GM12874 (cell line): Measurements from ENCODE around the gene RBM33.

Experiments used
- TF ChIP-seq, protein P1 (sequence below): IDR thresholded peaks from 2 replicates; pipeline ENCODE4 v1.5.1; 2011; ENCODE audit warnings: low read depth, mild to moderate bottlenecking, control low read depth, low read length, moderate library complexity; ENCODE audit not compliant: insufficient read depth

The RBM33 gene

GRCh38 chr7:155804431-155804831 is 160.0 kb downstream of the RBM33 start:
- TF ChIP-seq, protein P1, sequence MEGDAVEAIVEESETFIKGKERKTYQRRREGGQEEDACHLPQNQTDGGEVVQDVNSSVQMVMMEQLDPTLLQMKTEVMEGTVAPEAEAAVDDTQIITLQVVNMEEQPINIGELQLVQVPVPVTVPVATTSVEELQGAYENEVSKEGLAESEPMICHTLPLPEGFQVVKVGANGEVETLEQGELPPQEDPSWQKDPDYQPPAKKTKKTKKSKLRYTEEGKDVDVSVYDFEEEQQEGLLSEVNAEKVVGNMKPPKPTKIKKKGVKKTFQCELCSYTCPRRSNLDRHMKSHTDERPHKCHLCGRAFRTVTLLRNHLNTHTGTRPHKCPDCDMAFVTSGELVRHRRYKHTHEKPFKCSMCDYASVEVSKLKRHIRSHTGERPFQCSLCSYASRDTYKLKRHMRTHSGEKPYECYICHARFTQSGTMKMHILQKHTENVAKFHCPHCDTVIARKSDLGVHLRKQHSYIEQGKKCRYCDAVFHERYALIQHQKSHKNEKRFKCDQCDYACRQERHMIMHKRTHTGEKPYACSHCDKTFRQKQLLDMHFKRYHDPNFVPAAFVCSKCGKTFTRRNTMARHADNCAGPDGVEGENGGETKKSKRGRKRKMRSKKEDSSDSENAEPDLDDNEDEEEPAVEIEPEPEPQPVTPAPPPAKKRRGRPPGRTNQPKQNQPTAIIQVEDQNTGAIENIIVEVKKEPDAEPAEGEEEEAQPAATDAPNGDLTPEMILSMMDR: no peak

- TF ChIP-seq, protein P1: peak; percentile 88
These were observed 160.7 kb downstream of the RBM33 start for GRCh38 chr7:155804897-155805825.

GRCh38 chr7:155805826-155806095 is 161.3 kb downstream of the RBM33 start:
- TF ChIP-seq, protein P1: no peak

DNA sequence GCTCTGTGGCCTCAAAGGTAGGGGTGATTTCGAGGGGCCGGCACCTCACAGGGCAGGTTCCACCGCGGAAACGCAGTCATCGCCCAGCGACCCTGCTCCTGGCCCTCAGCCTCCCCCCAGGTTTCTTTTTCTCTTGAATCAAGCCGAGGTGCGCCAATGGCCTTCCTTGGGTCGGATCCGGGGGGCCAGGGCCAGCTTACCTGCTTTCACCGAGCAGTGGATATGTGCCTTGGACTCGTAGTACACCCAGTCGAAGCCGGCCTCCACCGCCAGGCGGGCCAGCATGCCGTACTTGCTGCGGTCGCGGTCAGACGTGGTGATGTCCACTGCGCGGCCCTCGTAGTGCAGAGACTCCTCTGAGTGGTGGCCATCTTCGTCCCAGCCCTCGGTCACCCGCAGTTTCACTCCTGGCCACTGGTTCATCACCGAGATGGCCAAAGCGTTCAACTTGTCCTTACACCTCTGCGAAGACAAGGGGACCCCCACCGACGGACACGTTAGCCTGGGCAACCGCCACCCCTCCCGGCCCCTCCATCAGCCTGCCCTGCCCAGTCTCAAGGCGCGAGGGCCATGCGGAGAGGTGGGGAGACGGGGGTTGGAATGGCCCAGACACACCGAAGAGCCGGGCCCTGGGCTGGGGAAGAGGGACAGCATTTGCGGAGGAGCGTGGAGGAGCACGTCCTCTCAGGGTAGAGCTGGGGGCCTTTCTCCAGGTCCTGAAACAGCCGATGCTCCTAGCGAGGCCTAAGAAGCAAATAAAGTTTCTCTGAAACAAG is 161.8 kb downstream of the RBM33 start:
- TF ChIP-seq, protein P1: no peak

DNA sequence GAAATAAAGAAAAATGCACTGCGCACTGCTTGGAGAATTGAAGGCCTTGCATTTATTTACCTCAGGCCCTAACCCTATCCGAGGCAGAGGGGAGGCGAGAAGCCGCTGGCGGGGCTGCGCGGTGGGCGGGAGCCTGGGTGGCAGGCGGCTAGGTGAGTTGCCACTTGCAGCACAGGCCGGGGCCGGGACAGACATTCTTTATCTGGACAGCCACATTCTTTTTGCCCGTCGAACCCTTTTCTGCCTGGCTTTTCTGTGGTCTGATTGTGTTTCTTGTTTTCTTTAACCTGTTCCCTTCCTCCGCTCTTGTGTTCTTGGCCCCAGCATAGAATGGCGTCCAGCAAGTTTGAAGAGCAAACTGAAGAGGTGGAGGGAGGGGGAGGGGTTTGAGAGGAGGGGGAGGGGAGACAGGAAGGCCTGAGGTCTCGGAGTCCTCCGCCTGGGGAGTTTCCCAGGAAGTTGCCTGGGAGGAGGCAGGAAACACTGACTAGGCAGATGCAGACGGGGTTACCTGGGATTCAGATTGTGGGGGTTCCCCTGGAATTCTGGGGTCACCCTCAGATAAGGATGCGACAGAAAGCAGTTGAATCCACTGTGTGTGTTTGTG is 162.7 kb downstream of the RBM33 start:
- TF ChIP-seq, protein P1: no peak

DNA sequence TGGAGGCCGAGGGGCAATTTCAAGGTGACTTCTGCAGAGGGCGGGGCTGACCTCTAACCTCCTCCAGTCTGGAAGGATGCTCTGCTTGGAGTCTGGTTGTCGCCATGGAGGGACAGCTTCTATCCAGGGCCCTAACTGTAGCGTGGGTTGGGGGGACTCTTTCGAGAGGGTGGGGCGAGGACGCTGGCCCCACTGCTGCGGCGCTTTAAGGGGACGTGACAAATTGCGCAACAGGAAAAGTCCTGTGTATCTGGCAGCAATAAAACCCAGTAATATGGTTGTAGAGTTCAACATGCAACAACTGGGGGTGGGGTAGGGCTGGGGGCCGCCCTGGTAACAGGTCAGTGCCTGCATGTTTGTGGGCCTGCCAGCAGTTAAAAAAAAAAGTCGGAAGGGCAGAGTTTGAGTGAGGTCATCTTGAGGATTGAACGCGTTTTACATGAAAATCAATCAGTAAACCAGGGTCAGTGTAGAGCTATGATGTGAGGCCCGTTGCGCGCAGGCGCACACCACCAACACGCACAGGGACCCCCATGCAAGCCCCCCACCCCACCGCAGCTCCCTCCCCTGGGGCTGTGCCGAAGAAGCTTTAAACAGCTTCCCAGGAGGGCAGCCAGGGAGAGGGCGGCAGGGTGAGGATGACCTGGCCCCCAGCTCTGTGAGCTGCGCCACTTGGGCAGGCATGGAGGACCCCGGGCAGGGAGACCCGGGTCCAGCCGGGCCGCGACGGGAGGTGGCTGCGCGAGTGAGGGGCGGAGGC is 163.5 kb downstream of the RBM33 start:
- TF ChIP-seq, protein P1: no peak
